ENCODE measurements around the gene C10orf95.

DNA sequence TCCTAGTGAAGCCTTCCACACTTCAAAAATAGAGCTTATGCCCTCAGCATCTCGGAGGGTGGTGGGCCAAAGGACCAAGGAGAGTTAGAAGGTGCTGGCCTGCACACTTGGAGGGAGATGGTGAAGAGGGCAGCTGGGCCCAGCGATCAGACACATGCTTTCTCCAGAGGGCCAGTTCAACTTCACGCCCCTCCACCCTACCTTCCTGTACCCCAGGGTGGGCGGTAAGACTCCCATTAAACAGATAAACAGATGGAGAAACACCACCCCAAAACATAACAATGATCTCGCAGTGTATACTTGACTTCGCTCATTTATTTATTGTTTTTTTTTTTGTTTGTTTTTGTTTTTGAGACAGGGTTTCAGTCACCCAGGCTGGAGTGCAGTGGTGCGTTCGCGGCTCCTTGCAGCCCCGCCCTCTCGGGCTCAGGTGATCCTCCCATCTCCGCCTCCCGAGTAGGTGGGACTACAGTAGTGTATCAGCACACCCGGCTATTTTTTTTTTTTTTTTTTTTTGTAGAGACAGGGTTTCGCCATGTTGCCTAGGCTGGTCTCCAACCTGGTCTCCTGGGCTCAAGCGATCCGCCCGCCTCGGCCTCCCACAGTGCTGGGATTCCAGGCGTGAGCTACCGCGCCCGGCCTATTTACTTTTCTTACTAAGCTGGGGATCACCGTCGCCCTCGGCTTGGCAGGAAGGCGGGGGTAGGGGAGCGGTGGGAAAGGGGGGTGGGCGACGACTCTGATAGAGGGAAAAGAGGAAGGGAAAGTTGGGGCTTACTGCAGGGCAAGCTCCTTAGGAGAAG, 1.8 kb downstream of the C10orf95 start:
- TF ChIP-seq POLR2A (IDR thresholded peaks at IDR 0.05) (no peak), CTCF (IDR thresholded peaks at IDR 0.05) (no peak), EP300 (IDR thresholded peaks at IDR 0.05) (no peak)

All from gastroesophageal sphincter (tissue), 3 donors.